Adrenal gland (tissue), 5 donors: ENCODE results near the gene LGALS3BP.

ENCODE experiments used
- CTCF ChIP-seq, 6 experiments: fragments of 450-650 bp in 4 of 6; fragments of 200-600 bp in 2 of 6; sonication (generic) in 1 of 6; IDR thresholded peaks; 1 replicate in 5 of 6; 2 replicates in 1 of 6; pipeline versions ENCODE4 v1.5.1 to v1.8.0; 2016 to 2021; ENCODE audit warnings: antibody characterized with exemption in 6 of 6, mild to moderate bottlenecking in 2 of 6, moderate library complexity in 1 of 6
- POLR2A ChIP-seq, 2 donors: fragments of 450-650 bp; IDR thresholded peaks; one replicate each; pipeline ENCODE4 v1.6.1; 2017; ENCODE audit warnings: antibody characterized with exemption in 2 of 2, mild to moderate bottlenecking in 2 of 2, moderate library complexity in 1 of 2
- donor health status: DM: no; HTN: no; CAD: no.

- TF ChIP-seq POLR2A (IDR thresholded peaks at IDR 0.05), result peak; percentile 19 to 84
- no peak for TF ChIP-seq CTCF (IDR thresholded peaks at IDR 0.05)
These were observed 46.9 kb upstream of the LGALS3BP start for GRCh38 chr17:79026376-79027273.
